ENCODE data around the gene DNAJC5.
"Not testable (repeated sequence)": the region's sequence is repeated elsewhere in the genome, so short reads cannot be mapped to it uniquely, and the experiment has no call there.

Gene DNAJC5

GRCh38 chr20:63958964-63959698 lies 64.2 kb downstream of the DNAJC5 start:
- Histone ChIP-seq H3K9me3 (replicated peaks in 1 of 2; ENCODE audit: control insufficient read depth in 2 of 2, insufficient read depth in 1 of 2, low read depth in 1 of 2, low read length in 2 of 2) (peaks cover 0 to 6% of the 10 kb centered on the region in 2 donors), H3K4me2 (ENCODE audit: insufficient read depth, low read length, poor library complexity, severe bottlenecking) (no peak overlapping the region), H3K9ac (ENCODE audit: low read depth, low read length, poor library complexity) (peak overlapping the region; percentile 60), H4K91ac (ENCODE audit: low read depth, low read length, poor library complexity) (no peak overlapping the region), H2BK12ac (ENCODE audit: low read length) (no peak overlapping the region), H3K23ac (ENCODE audit: low read depth, low read length, poor library complexity) (peak overlapping the region; percentile 43), H3K4me1 (ENCODE audit: control insufficient read depth in 2 of 2, insufficient read depth in 1 of 2, low read depth in 1 of 2, low read length in 2 of 2) (peaks cover 23 to 24% of the 10 kb centered on the region in 2 donors), H3K79me1 (ENCODE audit: low read depth, low read length) (peaks cover 21% of the 10 kb centered on the region), H3K4ac (ENCODE audit: low read length) (no peak overlapping the region), H3K36me3 (replicated peaks in 1 of 2; ENCODE audit: control insufficient read depth in 2 of 2, insufficient read depth in 2 of 2, low read length in 2 of 2) (peaks cover 36 to 62% of the 10 kb centered on the region in 2 donors), H3K4me3 (ENCODE audit: low read length in 2 of 2) (no peak overlapping the region), H3K27me3 (ENCODE audit: control insufficient read depth in 3 of 3, insufficient read depth in 3 of 3, low read depth in 1 of 3, low read length in 3 of 3) (no peaks in the 10 kb centered on the region), H3K27ac (replicated peaks; ENCODE audit: low read length) (peak overlapping the region; percentile 51), H2AK5ac (ENCODE audit: low read depth, low read length) (no peak overlapping the region), H3K14ac (ENCODE audit: low read length) (peak overlapping the region; percentile 82), H2BK120ac (ENCODE audit: low read depth, low read length) (no peak overlapping the region), H3K18ac (ENCODE audit: low read length) (no peak overlapping the region), H2BK5ac (ENCODE audit: low read length) (no peak overlapping the region), H2BK15ac (ENCODE audit: low read length) (no peak overlapping the region), H4K8ac (ENCODE audit: low read depth, low read length) (no peak overlapping the region), H2AFZ (ENCODE audit: low read length) (no peak overlapping the region)
- no CpG with 5 or more reads among the region's 10 CpGs for WGBS, 2 donors (ENCODE audit: extremely low coverage in 2 of 2, insufficient read length in 2 of 2, insufficient replicate concordance in 1 of 2)
- DNase-seq (ENCODE audit: low spot score) = no peak

GRCh38 chr20:63959699-63960075 lies 64.8 kb downstream of the DNAJC5 start:
- peaks cover 39 to 61% of the 10 kb centered on the region in 2 donors for H3K36me3 ChIP-seq (replicated peaks in 1 of 2; ENCODE audit: control insufficient read depth in 2 of 2, insufficient read depth in 2 of 2, low read length in 2 of 2)
- no peak overlapping the region for H3K9ac ChIP-seq (ENCODE audit: low read depth, low read length, poor library complexity)
- H2BK120ac ChIP-seq (ENCODE audit: low read depth, low read length) = no peak overlapping the region
- no peak overlapping the region for H4K8ac ChIP-seq (ENCODE audit: low read depth, low read length)
- no peak overlapping the region for H2AK5ac ChIP-seq (ENCODE audit: low read depth, low read length)
- peak overlapping the region; percentile 43 for H3K23ac ChIP-seq (ENCODE audit: low read depth, low read length, poor library complexity)
- no peak overlapping the region for H3K27ac ChIP-seq (replicated peaks; ENCODE audit: low read length)
- no peak overlapping the region for H2AFZ ChIP-seq (ENCODE audit: low read length)
- H3K14ac ChIP-seq (ENCODE audit: low read length) = peak overlapping the region; percentile 82
- peaks cover 18 to 21% of the 10 kb centered on the region in 2 donors for H3K4me1 ChIP-seq (ENCODE audit: control insufficient read depth in 2 of 2, insufficient read depth in 1 of 2, low read depth in 1 of 2, low read length in 2 of 2)
- no peak overlapping the region for H3K4me2 ChIP-seq (ENCODE audit: insufficient read depth, low read length, poor library complexity, severe bottlenecking)
- WGBS, 2 donors (ENCODE audit: extremely low coverage in 2 of 2, insufficient read length in 2 of 2, insufficient replicate concordance in 1 of 2) = no CpG with 5 or more reads among the region's 17 CpGs
- no peak for DNase-seq (ENCODE audit: low spot score)
- peaks cover 16% of the 10 kb centered on the region for H3K79me1 ChIP-seq (ENCODE audit: low read depth, low read length)
- H2BK15ac ChIP-seq (ENCODE audit: low read length) = no peak overlapping the region
- H3K9me3 ChIP-seq (replicated peaks in 1 of 2; ENCODE audit: control insufficient read depth in 2 of 2, insufficient read depth in 1 of 2, low read depth in 1 of 2, low read length in 2 of 2) = peaks cover 0 to 9% of the 10 kb centered on the region in 2 donors
- H3K4me3 ChIP-seq (ENCODE audit: low read length in 2 of 2) = no peak overlapping the region
- no peak overlapping the region for H3K4ac ChIP-seq (ENCODE audit: low read length)
- no peak overlapping the region for H2BK5ac ChIP-seq (ENCODE audit: low read length)
- H2BK12ac ChIP-seq (ENCODE audit: low read length) = no peak overlapping the region
- no peak overlapping the region for H3K18ac ChIP-seq (ENCODE audit: low read length)
- no peaks in the 10 kb centered on the region for H3K27me3 ChIP-seq (ENCODE audit: control insufficient read depth in 3 of 3, insufficient read depth in 3 of 3, low read depth in 1 of 3, low read length in 3 of 3)
- no peak overlapping the region for H4K91ac ChIP-seq (ENCODE audit: low read depth, low read length, poor library complexity)

GRCh38 chr20:63960654-63961621 lies 66.0 kb downstream of the DNAJC5 start:
- Histone ChIP-seq H3K36me3 (replicated peaks in 1 of 2; ENCODE audit: control insufficient read depth in 2 of 2, insufficient read depth in 2 of 2, low read length in 2 of 2) (peaks cover 39 to 61% of the 10 kb centered on the region in 2 donors), H3K23ac (ENCODE audit: low read depth, low read length, poor library complexity) (peak overlapping the region; percentile 12), H3K4me1 (ENCODE audit: control insufficient read depth in 2 of 2, insufficient read depth in 1 of 2, low read depth in 1 of 2, low read length in 2 of 2) (peaks cover 16 to 18% of the 10 kb centered on the region in 2 donors)
- H3K18ac ChIP-seq (ENCODE audit: low read length); H3K4me3 ChIP-seq (ENCODE audit: low read length in 2 of 2); H2BK120ac ChIP-seq (ENCODE audit: low read depth, low read length); H3K9me3 ChIP-seq (replicated peaks in 1 of 2; ENCODE audit: control insufficient read depth in 2 of 2, insufficient read depth in 1 of 2, low read depth in 1 of 2, low read length in 2 of 2); H2BK5ac ChIP-seq (ENCODE audit: low read length); H3K27ac ChIP-seq (replicated peaks; ENCODE audit: low read length); H3K79me1 ChIP-seq (ENCODE audit: low read depth, low read length); H2BK12ac ChIP-seq (ENCODE audit: low read length); H3K9ac ChIP-seq (ENCODE audit: low read depth, low read length, poor library complexity); H4K91ac ChIP-seq (ENCODE audit: low read depth, low read length, poor library complexity); H2BK15ac ChIP-seq (ENCODE audit: low read length); H3K27me3 ChIP-seq (ENCODE audit: control insufficient read depth in 3 of 3, insufficient read depth in 3 of 3, low read depth in 1 of 3, low read length in 3 of 3); H2AK5ac ChIP-seq (ENCODE audit: low read depth, low read length); H2AFZ ChIP-seq (ENCODE audit: low read length); DNase-seq (ENCODE audit: low spot score); H3K14ac ChIP-seq (ENCODE audit: low read length); H3K4me2 ChIP-seq (ENCODE audit: insufficient read depth, low read length, poor library complexity, severe bottlenecking); H4K8ac ChIP-seq (ENCODE audit: low read depth, low read length); H3K4ac ChIP-seq (ENCODE audit: low read length): not testable (repeated sequence)
- no CpG with 5 or more reads among the region's 15 CpGs for WGBS, 2 donors (ENCODE audit: extremely low coverage in 2 of 2, insufficient read length in 2 of 2, insufficient replicate concordance in 1 of 2)
